MCF 10A (cell line): Measurements from ENCODE around the gene PPFIA1. TPM values are rescaled to one million over a fixed set of nuclear protein-coding genes. Genes with fewer than 3 reads are reported as not detected.

Experiments
- BruUV-seq: library from RNA; stranded (reverse); fragments of 400-500 nt; replicated peaks from 2 replicates; lab custom pipeline; 2021; lab: Mats Ljungman, UMichigan
- CTCF ChIA-PET: fragments of 300-600 bp; sonication (Branson Sonifier 250); formaldehyde crosslinking; extraction: SDS; loops from one replicate; lab custom pipeline; 2021; ENCODE audit warnings: antibody characterized with exemption, inconsistent platforms; lab: Yijun Ruan, JAX
- POLR2A ChIA-PET: fragments of 300-600, 350-650 bp; sonication (Branson Sonifier 250); formaldehyde crosslinking; extraction: SDS; loops from one replicate; lab custom pipeline; 2020; ENCODE audit warnings: antibody characterized with exemption, inconsistent platforms; lab: Yijun Ruan, JAX
- DNase-seq: peaks from one replicate; pipeline ENCODE4 v3.0.0-alpha.2; 2018; ENCODE audit not compliant: unreplicated experiment
- H3K27ac Mint-ChIP-seq: one replicate; pipeline ENCODE4 v1.8.0; 2022; ENCODE audit warnings: mild to moderate bottlenecking, low read depth, mixed read lengths; ENCODE audit not compliant: unreplicated experiment
- H3K27me3 Mint-ChIP-seq: one replicate; pipeline ENCODE4 v1.8.0; 2022; ENCODE audit warnings: mixed read lengths; ENCODE audit not compliant: insufficient read depth, unreplicated experiment
- H3K36me3 Mint-ChIP-seq: one replicate; pipeline ENCODE4 v1.8.0; 2022; ENCODE audit warnings: mild to moderate bottlenecking, moderate library complexity, mixed read lengths; ENCODE audit not compliant: insufficient read depth, unreplicated experiment
- H3K4me1 Mint-ChIP-seq: one replicate; pipeline ENCODE4 v1.8.0; 2022; ENCODE audit warnings: mixed read lengths; ENCODE audit not compliant: insufficient read depth, unreplicated experiment
- H3K4me3 Mint-ChIP-seq: one replicate; pipeline ENCODE4 v1.8.0; 2022; ENCODE audit warnings: mild to moderate bottlenecking, moderate library complexity, mixed read lengths; ENCODE audit not compliant: unreplicated experiment
- H3K9me3 Mint-ChIP-seq: one replicate; pipeline ENCODE4 v1.8.0; 2022; ENCODE audit warnings: mixed read lengths; ENCODE audit not compliant: unreplicated experiment
- intact Hi-C: fragments of 100-400 bp; cut with micrococcal nuclease; formaldehyde crosslinking; loops from 2 replicates; pipeline ENCODE4 v1.14.1; 2022
- total RNA-seq: library from RNA; stranded (reverse); gene quantifications from 2 replicates; pipeline ENCODE4 v1.2.3, GENCODE V29; 2022
- TF ChIP-seq, protein P1 (sequence below): fragments of 200-600 bp; IDR thresholded peaks from one replicate; pipeline ENCODE4 v1.8.0; 2022; ENCODE audit warnings: antibody characterized with exemption, mild to moderate bottlenecking; ENCODE audit not compliant: unreplicated experiment

PPFIA1 gene
- total RNA-seq, 1 experiment from 2014 or later, result 78.8 TPM

DNA sequence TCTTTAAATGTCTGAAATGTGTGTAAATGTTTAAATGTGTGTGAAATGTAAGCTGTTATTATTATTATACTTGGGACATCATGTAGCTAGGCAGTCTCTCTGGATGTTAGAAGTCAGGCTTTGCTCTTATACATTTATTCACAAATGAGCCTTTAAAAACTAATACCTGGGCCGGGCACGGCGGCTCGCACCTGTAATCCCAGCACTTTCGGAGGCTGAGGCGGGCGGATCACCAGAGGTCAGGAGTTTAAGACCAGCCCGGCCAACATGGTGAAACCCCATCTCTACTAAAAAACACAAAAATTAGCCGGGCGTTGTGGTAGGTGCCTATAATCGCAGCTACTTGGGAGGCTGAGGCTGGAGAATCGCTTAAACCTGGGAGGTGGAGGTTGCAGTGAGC, 106.1 kb downstream of the PPFIA1 start:
- TF ChIP-seq, protein P1, sequence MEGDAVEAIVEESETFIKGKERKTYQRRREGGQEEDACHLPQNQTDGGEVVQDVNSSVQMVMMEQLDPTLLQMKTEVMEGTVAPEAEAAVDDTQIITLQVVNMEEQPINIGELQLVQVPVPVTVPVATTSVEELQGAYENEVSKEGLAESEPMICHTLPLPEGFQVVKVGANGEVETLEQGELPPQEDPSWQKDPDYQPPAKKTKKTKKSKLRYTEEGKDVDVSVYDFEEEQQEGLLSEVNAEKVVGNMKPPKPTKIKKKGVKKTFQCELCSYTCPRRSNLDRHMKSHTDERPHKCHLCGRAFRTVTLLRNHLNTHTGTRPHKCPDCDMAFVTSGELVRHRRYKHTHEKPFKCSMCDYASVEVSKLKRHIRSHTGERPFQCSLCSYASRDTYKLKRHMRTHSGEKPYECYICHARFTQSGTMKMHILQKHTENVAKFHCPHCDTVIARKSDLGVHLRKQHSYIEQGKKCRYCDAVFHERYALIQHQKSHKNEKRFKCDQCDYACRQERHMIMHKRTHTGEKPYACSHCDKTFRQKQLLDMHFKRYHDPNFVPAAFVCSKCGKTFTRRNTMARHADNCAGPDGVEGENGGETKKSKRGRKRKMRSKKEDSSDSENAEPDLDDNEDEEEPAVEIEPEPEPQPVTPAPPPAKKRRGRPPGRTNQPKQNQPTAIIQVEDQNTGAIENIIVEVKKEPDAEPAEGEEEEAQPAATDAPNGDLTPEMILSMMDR, result no peak
- intact Hi-C loops, result no loop called here
- H3K9me3 Mint-ChIP-seq, result peaks cover under 1% of the 10 kb centered on the region
- H3K4me3 Mint-ChIP-seq, result no peak overlapping the region
- peaks cover 82% of the 10 kb centered on the region for H3K36me3 Mint-ChIP-seq
- CTCF ChIA-PET, result no interaction called here
- H3K27ac Mint-ChIP-seq, result no peak overlapping the region
- H3K4me1 Mint-ChIP-seq, result no peaks in the 10 kb centered on the region
- DNase-seq, result no peak
- BruUV-seq, result no TSS peak
- POLR2A ChIA-PET, result interaction anchor here (0.7 to 1.8 kb wide), 3 partner anchors 12 to 1781 kb away, joined by 3 read pairs; no protein-coding TSS in a partner anchor
- H3K27me3 Mint-ChIP-seq, result no peaks in the 10 kb centered on the region

DNA sequence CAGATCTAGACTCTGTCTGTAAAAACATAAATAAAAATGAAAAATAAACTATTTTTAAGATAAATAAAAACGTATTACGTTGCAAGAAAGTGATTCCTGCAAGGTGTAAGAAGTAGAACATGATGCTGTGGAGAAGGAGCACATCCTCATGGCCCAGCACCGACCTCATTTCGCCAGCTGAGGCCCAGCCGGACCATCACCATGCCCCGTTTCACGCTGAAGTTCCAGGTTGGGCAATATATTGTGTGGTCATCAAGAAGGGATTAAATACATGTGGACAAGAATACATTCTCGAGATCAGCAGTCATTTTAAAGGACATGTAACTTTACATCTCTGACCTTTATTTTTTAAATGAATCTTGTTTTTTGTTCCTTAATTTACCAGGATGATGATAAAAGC, 107.2 kb downstream of the PPFIA1 start:
- no peaks in the 10 kb centered on the region for H3K27me3 Mint-ChIP-seq
- intact Hi-C loops, result no loop called here
- TF ChIP-seq, protein P1, result no peak
- no peak overlapping the region for H3K27ac Mint-ChIP-seq
- CTCF ChIA-PET, result interaction anchor here (0.5 to 1.1 kb wide), 2 partner anchors 10 to 182 kb away, joined by 3 read pairs; no protein-coding TSS in a partner anchor
- H3K4me3 Mint-ChIP-seq, result no peak overlapping the region
- no peaks in the 10 kb centered on the region for H3K9me3 Mint-ChIP-seq
- BruUV-seq, result no TSS peak
- H3K36me3 Mint-ChIP-seq, result peaks cover 81% of the 10 kb centered on the region
- POLR2A ChIA-PET, result interaction anchor here (0.7 to 1.1 kb wide), 2 partner anchors 11 to 64 kb away, joined by 3 to 4 read pairs; no protein-coding TSS in a partner anchor
- H3K4me1 Mint-ChIP-seq, result no peaks in the 10 kb centered on the region
- DNase-seq, result no peak

DNA sequence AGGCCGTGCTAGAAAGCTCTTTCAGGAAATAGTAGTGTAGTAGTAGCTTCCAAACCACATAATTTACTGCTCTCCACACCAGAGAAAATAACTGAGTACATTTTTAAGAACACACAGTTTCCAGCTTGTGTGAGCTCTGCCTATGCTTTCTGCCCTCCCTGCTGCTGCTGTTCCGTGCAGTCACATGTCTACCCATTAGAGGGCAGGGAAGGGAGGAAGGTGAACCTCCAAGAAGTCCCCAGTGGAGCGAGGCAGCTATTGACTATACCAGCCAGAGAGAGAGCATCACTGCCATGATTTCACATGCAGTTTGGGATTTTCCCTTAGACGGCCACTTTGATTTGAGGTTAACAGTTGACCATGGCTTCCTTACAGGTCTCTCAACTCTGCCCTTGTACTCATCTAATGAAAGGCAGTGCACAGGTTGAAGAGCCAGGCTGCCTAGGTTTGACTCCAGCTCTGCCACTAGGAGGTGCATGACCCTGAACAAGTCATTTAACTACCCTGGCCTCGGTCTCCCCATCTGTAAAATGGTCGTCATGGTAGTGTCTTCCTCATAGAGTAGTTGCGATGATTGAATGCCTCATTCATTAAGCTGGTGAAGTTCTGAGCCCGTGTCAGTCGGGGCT, 108.1 kb downstream of the PPFIA1 start:
- TF ChIP-seq, protein P1, result no peak
- Mint-ChIP-seq H3K36me3 (peaks cover 76% of the 10 kb centered on the region), H3K4me1 (no peaks in the 10 kb centered on the region), H3K4me3 (no peak overlapping the region), H3K9me3 (no peaks in the 10 kb centered on the region), H3K27ac (no peak overlapping the region), H3K27me3 (no peaks in the 10 kb centered on the region)
- DNase-seq, result no peak
- no TSS peak for BruUV-seq
- intact Hi-C loops, result no loop called here
- ChIA-PET POLR2A (interaction anchor here (0.7 to 1.9 kb wide), 3 partner anchors 12 to 63 kb away, joined by 3 to 5 read pairs (median 4); no protein-coding TSS in a partner anchor), CTCF (interaction anchor here (0.7 to 1.1 kb wide), 3 partner anchors 11 to 183 kb away, joined by 3 read pairs; no protein-coding TSS in a partner anchor)

DNA sequence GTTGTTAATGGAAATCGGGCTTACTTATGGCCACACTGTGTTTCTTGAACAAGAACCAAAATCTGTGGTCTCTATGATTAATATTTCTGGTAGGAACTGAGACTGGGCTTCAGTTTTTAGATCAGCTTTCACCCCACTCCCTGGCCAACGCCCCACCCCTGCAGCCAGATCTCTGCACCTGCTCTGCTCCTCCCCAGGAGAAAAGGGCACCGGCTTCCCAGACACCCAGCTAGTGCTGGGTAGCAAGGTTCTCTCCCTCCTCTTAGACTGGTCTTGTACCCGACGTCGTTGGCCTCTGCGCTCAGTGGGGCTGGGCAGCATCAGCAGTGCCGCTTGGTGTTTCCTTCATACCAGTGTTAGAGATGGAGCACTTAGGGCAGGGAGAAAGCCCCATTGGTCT, 110.9 kb downstream of the PPFIA1 start:
- Mint-ChIP-seq H3K4me1 (no peaks in the 10 kb centered on the region), H3K27me3 (no peaks in the 10 kb centered on the region), H3K27ac (no peak overlapping the region), H3K4me3 (no peak overlapping the region), H3K9me3 (no peaks in the 10 kb centered on the region), H3K36me3 (peaks cover 77% of the 10 kb centered on the region)
- ChIA-PET POLR2A (no interaction called here), CTCF (no interaction called here)
- no TSS peak for BruUV-seq
- no peak for DNase-seq
- intact Hi-C loops, result no loop called here
- TF ChIP-seq, protein P1, result no peak
